Osteocyte (in vitro differentiated cells): ENCODE measurements around the gene NT5DC3. TPM values are rescaled to one million over a fixed set of nuclear protein-coding genes. Genes with fewer than 3 reads are reported as not detected.

Experiments used
- DNase-seq: peaks from one replicate; pipeline ENCODE4 v3.0.0; 2021; ENCODE audit warnings: mixed read lengths; ENCODE audit not compliant: unreplicated experiment; ENCODE audit errors: extremely low spot score
- H3K27ac Mint-ChIP-seq: one replicate; pipeline ENCODE4 v1.8.0; 2021; ENCODE audit warnings: mild to moderate bottlenecking, mixed read lengths; ENCODE audit not compliant: unreplicated experiment
- H3K27me3 Mint-ChIP-seq: one replicate; pipeline ENCODE4 v1.8.0; 2021; ENCODE audit warnings: mixed read lengths; ENCODE audit not compliant: unreplicated experiment
- H3K36me3 Mint-ChIP-seq: one replicate; pipeline ENCODE4 v1.8.0; 2021; ENCODE audit warnings: mixed read lengths; ENCODE audit not compliant: unreplicated experiment
- H3K4me1 Mint-ChIP-seq: one replicate; pipeline ENCODE4 v1.8.0; 2021; ENCODE audit warnings: mixed read lengths; ENCODE audit not compliant: unreplicated experiment
- H3K4me3 Mint-ChIP-seq: one replicate; pipeline ENCODE4 v1.8.0; 2021; ENCODE audit warnings: mild to moderate bottlenecking, moderate library complexity, mixed read lengths; ENCODE audit not compliant: unreplicated experiment
- H3K9me3 Mint-ChIP-seq: one replicate; pipeline ENCODE4 v1.8.0; 2021; ENCODE audit warnings: mixed read lengths; ENCODE audit not compliant: unreplicated experiment
- total RNA-seq: library from RNA; stranded (reverse); gene quantifications from 2 replicates; pipeline ENCODE4 v1.2.1, GENCODE V29; 2021
- TF ChIP-seq, protein P1 (sequence below): fragments of 200-600 bp; sonication (generic); IDR thresholded peaks from 2 replicates; pipeline ENCODE4 v1.5.0; 2021; ENCODE audit warnings: antibody characterized with exemption, mild to moderate bottlenecking, moderate library complexity

The NT5DC3 gene
- total RNA-seq, 1 donor from 2014 or later: 12.5 TPM

DNA sequence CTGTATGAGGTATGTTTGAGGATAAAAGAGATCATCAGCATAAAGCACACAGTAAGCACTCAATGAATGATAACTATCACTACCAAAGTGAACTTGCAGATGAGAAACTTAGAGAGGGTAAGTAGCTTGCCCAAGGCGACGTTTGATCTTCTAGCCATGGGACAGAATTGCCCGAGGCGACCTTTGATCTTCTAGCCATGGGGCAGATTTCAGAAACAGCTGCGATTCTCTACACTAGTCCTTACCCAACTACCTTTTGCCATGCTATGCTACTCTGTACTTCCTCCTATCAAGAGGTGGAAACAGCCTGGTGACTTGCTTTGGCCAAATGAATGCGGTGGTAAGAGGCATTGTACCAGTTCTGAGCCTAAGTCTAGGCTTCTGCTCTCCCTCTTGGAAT lies 23.7 kb upstream of the NT5DC3 start:
- TF ChIP-seq, protein P1, sequence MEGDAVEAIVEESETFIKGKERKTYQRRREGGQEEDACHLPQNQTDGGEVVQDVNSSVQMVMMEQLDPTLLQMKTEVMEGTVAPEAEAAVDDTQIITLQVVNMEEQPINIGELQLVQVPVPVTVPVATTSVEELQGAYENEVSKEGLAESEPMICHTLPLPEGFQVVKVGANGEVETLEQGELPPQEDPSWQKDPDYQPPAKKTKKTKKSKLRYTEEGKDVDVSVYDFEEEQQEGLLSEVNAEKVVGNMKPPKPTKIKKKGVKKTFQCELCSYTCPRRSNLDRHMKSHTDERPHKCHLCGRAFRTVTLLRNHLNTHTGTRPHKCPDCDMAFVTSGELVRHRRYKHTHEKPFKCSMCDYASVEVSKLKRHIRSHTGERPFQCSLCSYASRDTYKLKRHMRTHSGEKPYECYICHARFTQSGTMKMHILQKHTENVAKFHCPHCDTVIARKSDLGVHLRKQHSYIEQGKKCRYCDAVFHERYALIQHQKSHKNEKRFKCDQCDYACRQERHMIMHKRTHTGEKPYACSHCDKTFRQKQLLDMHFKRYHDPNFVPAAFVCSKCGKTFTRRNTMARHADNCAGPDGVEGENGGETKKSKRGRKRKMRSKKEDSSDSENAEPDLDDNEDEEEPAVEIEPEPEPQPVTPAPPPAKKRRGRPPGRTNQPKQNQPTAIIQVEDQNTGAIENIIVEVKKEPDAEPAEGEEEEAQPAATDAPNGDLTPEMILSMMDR: no peak
- Mint-ChIP-seq H3K4me1 (peaks cover 22% of the 10 kb centered on the region), H3K27me3 (no peaks in the 10 kb centered on the region), H3K27ac (no peak overlapping the region), H3K36me3 (no peaks in the 10 kb centered on the region), H3K4me3 (no peak overlapping the region), H3K9me3 (no peaks in the 10 kb centered on the region)
- DNase-seq: no peak

- Mint-ChIP-seq H3K36me3 (no peaks in the 10 kb centered on the region), H3K4me3 (no peak overlapping the region), H3K27me3 (no peaks in the 10 kb centered on the region), H3K4me1 (peaks cover 53% of the 10 kb centered on the region), H3K9me3 (no peaks in the 10 kb centered on the region), H3K27ac (peak overlapping the region; percentile 98)
- no peak for DNase-seq
- TF ChIP-seq, protein P1: no peak
Measured at GRCh38 chr12:103858953-103859601, 18.0 kb upstream of the NT5DC3 start.

GRCh38 chr12:103858335-103858734 lies 17.3 kb upstream of the NT5DC3 start:
- Mint-ChIP-seq H3K4me1 (peaks cover 53% of the 10 kb centered on the region), H3K9me3 (no peaks in the 10 kb centered on the region), H3K4me3 (no peak overlapping the region), H3K27ac (peak overlapping the region; percentile 98), H3K36me3 (no peaks in the 10 kb centered on the region), H3K27me3 (no peaks in the 10 kb centered on the region)
- TF ChIP-seq, protein P1: no peak
- DNase-seq: no peak

- peak overlapping the region; percentile 8 for H3K27ac Mint-ChIP-seq
Measured at GRCh38 chr12:103857164-103857563, 16.1 kb upstream of the NT5DC3 start.

DNA sequence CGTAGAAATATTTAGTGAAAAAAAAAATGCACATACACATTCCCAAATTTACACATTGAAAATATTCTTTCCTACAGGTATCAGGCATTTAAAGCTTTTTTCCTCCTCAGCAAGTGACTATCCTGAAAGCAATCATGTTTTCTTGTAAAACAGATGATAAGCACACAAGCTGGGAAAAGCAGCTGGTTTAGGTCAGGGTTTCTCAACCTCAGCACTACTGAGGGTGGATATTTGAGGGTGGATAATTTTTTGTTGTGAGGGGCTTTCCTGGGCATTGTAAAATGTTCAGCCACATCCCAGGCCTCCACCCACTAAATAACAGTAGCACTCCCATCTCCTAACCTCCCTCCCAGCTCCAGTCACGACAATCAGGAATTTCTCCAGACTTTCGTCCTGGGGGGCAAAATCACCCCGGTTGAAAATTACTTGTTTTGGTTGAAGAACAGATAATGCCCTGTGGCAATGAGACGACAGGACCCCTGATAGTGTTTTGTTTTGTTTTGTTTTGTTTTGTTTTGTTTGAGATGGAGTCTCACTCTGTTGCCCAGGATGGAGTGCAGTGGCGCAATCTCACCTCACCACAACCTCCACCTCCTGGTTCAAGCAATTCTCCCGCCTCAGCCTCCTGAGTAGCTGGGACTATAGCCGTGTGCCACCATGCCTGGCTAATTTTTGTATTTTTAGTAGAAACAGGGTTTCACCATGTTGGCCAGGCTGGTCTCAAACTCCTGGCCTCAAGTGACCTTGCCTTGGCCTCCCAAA lies 15.0 kb upstream of the NT5DC3 start:
- Mint-ChIP-seq H3K36me3 (no peaks in the 10 kb centered on the region), H3K27me3 (no peaks in the 10 kb centered on the region), H3K9me3 (no peaks in the 10 kb centered on the region), H3K4me3 (no peak overlapping the region), H3K27ac (peak overlapping the region; percentile 60), H3K4me1 (peaks cover 69% of the 10 kb centered on the region)
- DNase-seq: no peak
- TF ChIP-seq, protein P1: no peak

More at GRCh38 chr12:103857164-103857563, 16.1 kb upstream of the NT5DC3 start:
- H3K36me3 Mint-ChIP-seq: no peaks in the 10 kb centered on the region
- H3K4me1 Mint-ChIP-seq: peaks cover 60% of the 10 kb centered on the region
- DNase-seq: no peak
- H3K9me3 Mint-ChIP-seq: no peaks in the 10 kb centered on the region
- TF ChIP-seq, protein P1: no peak
- H3K4me3 Mint-ChIP-seq: no peak overlapping the region
- no peaks in the 10 kb centered on the region for H3K27me3 Mint-ChIP-seq
